Epithelial cell of prostate (primary cell): ENCODE data around the gene BAZ2B.

Experiments
- DNase-seq: peaks from one replicate; pipeline ENCODE4 v3.0.0-alpha.2; 2011; ENCODE audit warnings: low read depth, low spot score
- H3K27ac ChIP-seq: fragments of 450-650 bp; 2 replicates; pipeline ENCODE4 v1.5.1; 2017; ENCODE audit warnings: mild to moderate bottlenecking

The BAZ2B gene

GRCh38 chr2:159497256-159497655, 119.1 kb downstream of the BAZ2B start:
- H3K27ac ChIP-seq = peak overlapping the region; percentile 96
- DNase-seq = peak; percentile 87

- H3K27ac ChIP-seq = no peak overlapping the region
- DNase-seq = no peak
These were observed 126.9 kb downstream of the BAZ2B start for GRCh38 chr2:159489476-159489875.

DNA sequence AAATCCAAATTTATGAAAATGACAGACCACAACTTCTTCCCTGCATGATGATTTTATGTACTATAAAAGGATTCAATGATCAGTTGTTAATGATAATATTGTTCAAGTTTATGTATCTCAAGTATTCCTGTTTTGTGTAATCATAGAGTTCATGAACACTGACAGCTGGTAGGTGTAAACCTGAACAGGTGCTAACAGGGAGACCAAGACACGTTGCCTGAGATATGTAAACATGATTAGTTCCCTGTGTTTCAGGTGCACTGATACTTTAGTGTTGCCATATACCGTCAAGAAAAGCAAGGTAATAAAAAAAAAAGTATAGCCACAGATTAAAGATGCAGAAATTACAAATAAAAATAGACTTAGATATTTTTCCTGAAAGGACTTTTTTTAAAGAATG, 131.8 kb downstream of the BAZ2B start:
- no peak overlapping the region for H3K27ac ChIP-seq
- no peak for DNase-seq

- no peak for DNase-seq
These were observed 140.0 kb downstream of the BAZ2B start for GRCh38 chr2:159476329-159476728.

GRCh38 chr2:159475793-159476192, 140.6 kb downstream of the BAZ2B start:
- DNase-seq = no peak
- no peak overlapping the region for H3K27ac ChIP-seq

More at GRCh38 chr2:159476329-159476728, 140.0 kb downstream of the BAZ2B start:
- H3K27ac ChIP-seq = no peak overlapping the region

DNA sequence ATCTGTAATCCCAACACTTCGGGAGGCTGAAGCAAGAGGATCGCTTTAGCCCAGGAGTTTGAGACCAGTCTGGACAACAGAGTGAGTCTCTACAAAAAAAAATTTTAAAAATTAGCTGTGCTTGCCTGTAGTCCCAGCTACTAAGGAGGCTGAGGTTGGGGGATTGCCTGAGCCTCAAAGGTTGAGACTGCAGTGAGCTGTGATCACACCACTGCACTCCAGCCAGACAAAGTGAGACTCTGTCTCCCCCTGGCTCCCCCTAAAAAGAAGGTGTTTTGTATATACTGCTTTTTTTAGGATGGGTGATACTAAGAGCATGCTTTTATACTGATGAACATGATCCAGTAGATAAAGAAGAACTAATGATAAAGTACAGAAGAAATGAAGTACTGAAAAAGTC, 145.0 kb downstream of the BAZ2B start:
- H3K27ac ChIP-seq = no peak overlapping the region
- no peak for DNase-seq

- DNase-seq = no peak
- H3K27ac ChIP-seq = no peak overlapping the region
These were observed 148.1 kb downstream of the BAZ2B start for GRCh38 chr2:159468257-159468656.

DNA sequence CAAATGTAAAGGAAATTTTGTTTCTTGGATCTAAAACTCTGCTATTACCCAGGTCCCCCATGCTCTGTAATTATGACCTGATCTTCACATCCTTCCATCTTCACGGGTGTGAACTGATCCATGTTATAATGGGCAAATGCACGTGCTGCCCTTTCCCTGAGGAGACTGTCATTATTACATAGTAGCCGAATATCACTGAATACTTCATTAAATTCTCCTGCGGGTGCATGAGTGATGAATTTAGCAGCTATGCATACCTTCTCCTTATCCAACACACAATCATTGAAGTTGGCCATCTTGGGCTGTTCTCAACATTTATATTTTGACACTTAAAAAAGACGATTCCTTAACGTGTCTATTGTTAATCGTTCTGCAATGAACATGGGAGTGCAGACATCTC, 153.4 kb downstream of the BAZ2B start:
- H3K27ac ChIP-seq = no peak overlapping the region
- no peak for DNase-seq

GRCh38 chr2:159462201-159462785, 154.1 kb downstream of the BAZ2B start:
- H3K27ac ChIP-seq = no peak overlapping the region
- no peak for DNase-seq

DNA sequence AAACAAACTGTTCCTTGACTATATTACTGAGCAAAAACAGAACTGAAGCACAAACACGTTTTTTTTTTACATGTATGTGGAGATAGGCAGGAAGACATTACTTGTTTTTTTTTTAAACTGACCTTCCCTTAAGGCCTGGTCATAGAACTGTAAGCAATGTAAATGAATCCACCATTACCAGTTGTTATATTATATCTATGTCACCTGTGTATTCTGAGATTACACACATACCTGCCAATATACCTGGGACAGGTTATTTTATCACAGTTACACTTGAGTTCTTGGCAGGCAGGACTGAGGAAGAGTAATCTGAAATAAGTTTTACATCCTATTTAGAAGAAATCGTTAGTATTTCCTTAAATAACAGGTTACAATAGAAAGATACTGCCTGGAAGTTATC, 155.3 kb downstream of the BAZ2B start:
- DNase-seq = no peak

DNA sequence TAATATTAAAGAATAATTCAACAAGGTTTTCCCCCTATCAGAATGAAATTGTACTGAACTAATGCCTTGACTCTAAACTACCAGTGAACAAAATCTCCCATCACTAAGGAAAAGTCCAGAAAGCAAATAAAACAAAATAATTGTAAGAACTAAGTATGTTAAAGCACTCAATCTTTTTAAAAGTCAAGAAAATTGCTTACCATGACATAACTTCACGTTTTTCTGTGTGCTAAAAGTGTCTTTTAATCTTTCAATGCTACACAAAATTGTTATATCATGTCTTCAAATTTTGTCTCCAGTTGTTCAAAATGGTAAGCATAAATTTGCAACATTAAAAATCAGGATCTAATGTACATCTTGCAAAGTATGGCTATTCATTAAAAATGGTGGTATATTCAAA, 156.1 kb downstream of the BAZ2B start:
- H3K27ac ChIP-seq = no peak overlapping the region
- no peak for DNase-seq

More for the DNA sequence above, 155.3 kb downstream of the BAZ2B start:
- H3K27ac ChIP-seq = no peak overlapping the region

- no peak for DNase-seq
- H3K27ac ChIP-seq = no peak overlapping the region
These were observed 157.1 kb downstream of the BAZ2B start for GRCh38 chr2:159459279-159459678.

DNA sequence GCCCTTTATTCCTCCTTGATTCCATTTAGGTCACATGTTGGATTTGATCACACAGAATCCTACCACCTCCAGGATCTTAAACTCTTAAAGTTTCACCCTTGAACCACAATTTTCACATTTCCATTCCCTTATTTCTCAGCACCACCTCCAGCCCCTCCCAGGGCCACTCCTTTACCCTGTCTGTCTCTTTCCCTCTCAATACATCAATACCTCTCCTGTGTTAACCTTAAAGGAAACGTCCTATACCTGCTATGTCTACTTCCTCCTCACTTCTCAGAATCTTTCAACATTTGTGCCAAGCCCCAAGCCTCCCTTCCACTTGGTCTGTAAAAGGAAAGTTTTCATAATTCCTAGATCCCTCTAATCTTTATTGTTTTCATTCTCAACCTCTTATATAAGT, 158.8 kb downstream of the BAZ2B start:
- no peak for DNase-seq
- no peak overlapping the region for H3K27ac ChIP-seq

GRCh38 chr2:159456500-159457426, 159.6 kb downstream of the BAZ2B start:
- DNase-seq = no peak
- H3K27ac ChIP-seq = no peak overlapping the region

DNA sequence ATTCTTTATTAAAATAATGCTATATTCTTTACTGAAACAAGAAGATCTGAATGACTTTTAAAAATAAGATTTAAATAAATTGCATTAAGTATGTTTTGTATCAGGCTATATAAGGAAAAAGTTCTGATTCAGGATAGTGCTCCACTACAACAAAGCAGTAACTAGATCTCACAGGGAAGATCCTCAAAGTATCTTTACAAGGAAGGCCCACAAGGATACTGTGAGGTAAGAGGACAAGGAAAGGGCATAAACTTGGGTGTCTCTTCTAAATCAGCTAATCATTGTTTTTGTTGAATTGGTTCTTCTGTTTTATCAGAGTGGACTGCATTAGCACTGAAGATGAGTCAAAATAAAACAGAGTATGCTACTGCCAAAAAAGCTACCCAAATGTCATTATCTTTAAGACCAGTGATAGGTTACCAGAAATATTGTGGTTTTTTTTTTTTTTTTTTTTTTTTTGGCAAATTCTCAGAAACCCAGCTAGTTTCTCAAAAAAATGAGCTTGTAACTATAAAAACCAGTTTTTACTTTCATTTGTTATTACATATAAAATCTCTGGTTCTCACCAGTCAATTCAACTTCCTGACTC, 160.9 kb downstream of the BAZ2B start:
- DNase-seq = no peak
- no peak overlapping the region for H3K27ac ChIP-seq

GRCh38 chr2:159454185-159454584, 162.2 kb downstream of the BAZ2B start:
- peak overlapping the region; percentile 46 for H3K27ac ChIP-seq
- peak; percentile 73 for DNase-seq

- no peak overlapping the region for H3K27ac ChIP-seq
- no peak for DNase-seq
These were observed 166.2 kb downstream of the BAZ2B start for GRCh38 chr2:159450180-159450579.

- DNase-seq = no peak
- no peak overlapping the region for H3K27ac ChIP-seq
These were observed 166.7 kb downstream of the BAZ2B start for GRCh38 chr2:159449504-159450124.

GRCh38 chr2:159446817-159447216, 169.5 kb downstream of the BAZ2B start:
- no peak overlapping the region for H3K27ac ChIP-seq
- DNase-seq = no peak

DNA sequence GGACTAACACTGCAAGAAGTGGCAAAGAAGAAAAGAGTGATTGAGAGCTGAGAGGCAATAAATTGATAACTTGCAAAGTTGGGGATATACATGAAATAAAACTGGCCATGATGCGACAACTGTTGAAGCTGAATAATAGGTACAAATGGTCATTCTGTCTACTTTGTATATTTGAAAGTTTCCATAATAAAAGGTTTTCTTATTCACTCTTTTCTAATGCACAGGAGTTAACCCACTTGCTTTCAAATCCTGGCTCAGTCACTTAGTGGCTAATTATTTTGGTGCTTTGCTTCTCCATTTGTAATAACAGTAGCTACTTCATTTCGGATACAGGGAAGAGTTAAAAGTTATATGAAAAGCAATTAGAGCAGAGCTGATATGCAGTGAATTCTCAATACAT, 170.1 kb downstream of the BAZ2B start:
- DNase-seq = no peak
- H3K27ac ChIP-seq = no peak overlapping the region

GRCh38 chr2:159445307-159445706, 171.0 kb downstream of the BAZ2B start:
- H3K27ac ChIP-seq = no peak overlapping the region
- no peak for DNase-seq
